ENCODE data around the gene OAF. TPM values are rescaled to one million over a fixed set of nuclear protein-coding genes. Genes with fewer than 3 reads are reported as not detected.
A peak's percentile ranks its signal among the peaks of the same experiment; 100 is the strongest.

Gene OAF
- total and polyA plus RNA-seq, 3 experiments from 2014 or later = 2.6 to 3.4 (median 3.0) TPM

DNA sequence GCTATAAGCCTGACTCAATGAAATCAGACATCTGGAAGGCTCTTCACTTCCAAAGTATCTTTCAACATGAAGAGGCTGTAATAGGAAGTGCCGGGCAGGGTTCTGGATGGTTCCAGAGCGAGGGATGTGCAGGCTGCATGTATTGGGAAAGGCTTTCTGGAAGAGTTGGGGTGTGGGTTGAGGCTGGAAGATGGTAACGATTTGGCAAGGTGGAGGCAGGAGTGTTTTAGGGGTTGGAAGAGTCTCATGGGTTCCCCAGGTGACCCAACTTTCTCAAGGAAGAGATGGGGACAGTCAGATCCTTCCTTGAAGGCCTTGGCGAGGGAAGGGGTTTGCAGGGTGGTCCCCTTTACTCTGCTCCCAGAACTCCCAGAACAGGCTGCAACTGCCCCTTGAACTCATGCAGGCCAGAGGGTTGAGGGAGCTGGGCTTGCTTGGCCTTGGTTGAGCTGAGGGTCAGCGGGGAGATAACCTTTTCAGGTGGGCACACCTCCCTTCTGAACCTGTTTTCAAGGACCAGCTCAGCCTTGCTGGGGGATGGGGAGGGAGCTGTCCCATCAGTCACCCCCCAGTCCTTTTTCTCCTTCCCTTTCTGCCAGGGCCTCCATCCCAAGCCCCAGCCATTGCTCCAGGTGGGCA lies 19.7 kb downstream of the OAF start:
- Histone ChIP-seq H3K27me3 (ENCODE audit: insufficient read depth, low read length, poor library complexity, severe bottlenecking) (no peaks in the 10 kb centered on the region), H3K36me3 (ENCODE audit: insufficient read depth, low read length) (no peaks in the 10 kb centered on the region), H3K9me3 (ENCODE audit: low read length) (no peaks in the 10 kb centered on the region), H3K4me1 (ENCODE audit: insufficient read depth, low read length) (no peaks in the 10 kb centered on the region), H3K4me3 (ENCODE audit: low read length) (no peak overlapping the region), H3K27ac (ENCODE audit: low read depth, low read length) (no peak overlapping the region)
- no peaks in the 10 kb centered on the region for H3K4me1 Mint-ChIP-seq
- H3K4me3 Mint-ChIP-seq = no peak overlapping the region
- ChIA-PET POLR2A (no interaction called here), CTCF (interaction anchor here (1.1 to 1.2 kb wide), 4 partner anchors 39 to 122 kb away, joined by 3 to 4 read pairs (median 4); no protein-coding TSS in a partner anchor)
- peaks cover 3 to 23% of the 10 kb centered on the region in 2 donors for H3K27me3 Mint-ChIP-seq
- H3K36me3 Mint-ChIP-seq = no peaks in the 10 kb centered on the region
- DNase-seq = no peak
- peak overlapping the region in 3 of 8 donors; percentile 9 to 43 (median 26) for H3K27ac Mint-ChIP-seq
- no peaks in the 10 kb centered on the region for H3K9me3 Mint-ChIP-seq

DNA sequence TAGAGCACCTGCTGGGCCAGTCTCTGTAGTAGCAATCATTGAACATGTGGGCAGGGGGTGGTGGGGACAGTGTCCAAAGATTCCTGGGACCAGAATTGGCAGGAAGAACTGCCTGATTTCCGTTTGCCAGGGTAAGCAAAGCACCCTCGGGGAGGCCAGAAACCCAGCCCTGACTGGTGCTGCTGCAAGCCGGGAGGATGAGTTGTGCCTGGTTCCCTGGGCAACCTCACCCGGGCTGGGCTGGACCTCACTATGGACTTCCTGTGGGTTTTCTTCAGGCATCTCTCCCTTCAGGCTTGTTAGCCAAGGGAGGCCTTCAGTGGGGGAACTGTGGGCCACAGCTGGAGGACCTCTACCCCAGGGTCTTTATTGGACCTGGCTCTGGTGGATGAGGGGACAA lies 21.1 kb downstream of the OAF start:
- no peaks in the 10 kb centered on the region for H3K27me3 ChIP-seq (ENCODE audit: insufficient read depth, low read length, poor library complexity, severe bottlenecking)
- H3K27ac ChIP-seq (ENCODE audit: low read depth, low read length) = no peak overlapping the region
- no peak overlapping the region for H3K4me3 ChIP-seq (ENCODE audit: low read length)
- Mint-ChIP-seq H3K4me3 (no peak overlapping the region), H3K9me3 (no peaks in the 10 kb centered on the region), H3K27ac (no peak overlapping the region), H3K27me3 (peaks cover 4 to 31% of the 10 kb centered on the region in 2 donors), H3K36me3 (no peaks in the 10 kb centered on the region), H3K4me1 (no peaks in the 10 kb centered on the region)
- no peaks in the 10 kb centered on the region for H3K36me3 ChIP-seq (ENCODE audit: insufficient read depth, low read length)
- POLR2A ChIA-PET = no interaction called here
- H3K4me1 ChIP-seq (ENCODE audit: insufficient read depth, low read length) = no peaks in the 10 kb centered on the region
- no peaks in the 10 kb centered on the region for H3K9me3 ChIP-seq (ENCODE audit: low read length)
- CTCF ChIA-PET = no interaction called here
- DNase-seq = no peak

DNA sequence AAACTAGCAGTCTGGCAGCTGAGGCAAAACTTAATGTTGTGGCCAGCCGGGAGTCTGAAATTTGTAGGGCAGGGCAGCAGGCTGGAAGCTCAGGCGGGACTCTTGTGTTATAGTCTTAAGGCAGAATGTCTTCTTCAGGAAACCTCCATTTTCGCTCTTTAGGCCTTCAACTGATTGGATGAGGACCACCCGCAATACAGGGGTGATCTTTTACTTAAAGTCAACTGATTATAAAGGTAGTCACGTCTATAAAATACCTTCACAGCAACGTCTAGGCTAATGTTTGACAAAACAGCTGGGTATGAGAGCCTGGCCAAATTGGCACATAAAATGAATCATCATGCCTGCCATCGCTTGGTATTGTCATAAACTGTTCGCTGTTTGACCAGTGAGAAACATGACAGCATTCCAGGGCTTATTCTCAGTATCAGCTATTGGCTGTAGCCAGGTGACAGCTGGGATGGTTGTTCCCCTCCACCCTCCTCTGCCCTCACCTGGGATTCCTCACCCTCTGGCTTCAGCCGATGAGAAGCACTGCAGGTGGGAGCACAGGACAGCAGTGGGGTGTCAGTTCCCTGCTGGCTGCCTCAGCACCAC lies 22.5 kb downstream of the OAF start:
- no peak overlapping the region for H3K27ac ChIP-seq (ENCODE audit: low read depth, low read length)
- ChIA-PET POLR2A (no interaction called here), CTCF (interaction anchor here (5.2 kb wide), 1 partner anchor 70 kb away, joined by 39 read pairs; no protein-coding TSS in a partner anchor)
- Mint-ChIP-seq H3K9me3 (no peaks in the 10 kb centered on the region), H3K4me1 (no peaks in the 10 kb centered on the region), H3K36me3 (no peaks in the 10 kb centered on the region), H3K4me3 (no peak overlapping the region), H3K27me3 (peaks cover 8 to 38% of the 10 kb centered on the region in 2 donors), H3K27ac (no peak overlapping the region)
- no peak for DNase-seq
- H3K4me1 ChIP-seq (ENCODE audit: insufficient read depth, low read length) = no peaks in the 10 kb centered on the region
- H3K36me3 ChIP-seq (ENCODE audit: insufficient read depth, low read length) = no peaks in the 10 kb centered on the region
- no peaks in the 10 kb centered on the region for H3K27me3 ChIP-seq (ENCODE audit: insufficient read depth, low read length, poor library complexity, severe bottlenecking)
- H3K9me3 ChIP-seq (ENCODE audit: low read length) = no peaks in the 10 kb centered on the region
- H3K4me3 ChIP-seq (ENCODE audit: low read length) = no peak overlapping the region

DNA sequence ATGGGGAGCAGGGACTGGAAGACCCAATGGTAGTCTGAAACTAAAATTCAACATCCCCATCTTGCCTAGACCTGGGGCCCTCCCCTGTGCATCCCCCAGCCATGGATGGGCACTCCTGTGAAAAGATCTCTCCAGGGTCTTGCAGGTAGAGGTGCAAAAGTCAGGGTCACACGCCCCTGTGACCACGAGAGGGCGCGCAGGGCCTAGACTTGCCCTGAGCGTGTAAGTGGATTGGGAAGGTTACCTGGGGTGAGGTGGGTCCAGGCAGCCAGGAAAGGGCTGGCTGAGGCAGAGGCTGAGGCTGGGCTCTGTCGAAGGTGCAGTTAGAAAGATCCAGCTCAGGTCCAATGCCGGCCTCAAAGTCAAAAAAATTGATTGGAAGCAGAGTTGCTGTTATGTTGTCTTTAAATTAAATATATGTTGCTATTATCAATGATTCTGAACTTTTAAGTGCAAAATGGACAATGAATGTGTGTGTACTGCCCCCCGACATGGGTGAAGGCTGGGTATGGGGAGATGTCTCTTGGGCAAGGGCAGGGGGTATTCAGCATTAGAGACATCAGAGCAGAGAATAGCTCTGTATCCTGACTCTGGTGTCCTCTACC lies 24.3 kb downstream of the OAF start:
- Mint-ChIP-seq H3K4me1 (peaks cover 0 to 1% (median 0%) of the 10 kb centered on the region in 3 donors), H3K27ac (no peak overlapping the region), H3K27me3 (peaks cover 14 to 50% of the 10 kb centered on the region in 2 donors), H3K36me3 (no peaks in the 10 kb centered on the region), H3K4me3 (no peak overlapping the region), H3K9me3 (no peaks in the 10 kb centered on the region)
- Histone ChIP-seq H3K4me1 (ENCODE audit: insufficient read depth, low read length) (no peaks in the 10 kb centered on the region), H3K36me3 (ENCODE audit: insufficient read depth, low read length) (no peaks in the 10 kb centered on the region), H3K27ac (ENCODE audit: low read depth, low read length) (no peak overlapping the region), H3K27me3 (ENCODE audit: insufficient read depth, low read length, poor library complexity, severe bottlenecking) (peaks cover 8% of the 10 kb centered on the region), H3K4me3 (ENCODE audit: low read length) (no peak overlapping the region), H3K9me3 (ENCODE audit: low read length) (no peaks in the 10 kb centered on the region)
- ChIA-PET POLR2A (no interaction called here), CTCF (interaction anchor here (0.6 to 5.2 kb wide), 4 partner anchors 13 to 68 kb away, joined by 3 to 39 read pairs (median 6); no protein-coding TSS in a partner anchor)
- DNase-seq = peak in 4 of 5 donors; percentile 8 to 56 (median 26)

DNA sequence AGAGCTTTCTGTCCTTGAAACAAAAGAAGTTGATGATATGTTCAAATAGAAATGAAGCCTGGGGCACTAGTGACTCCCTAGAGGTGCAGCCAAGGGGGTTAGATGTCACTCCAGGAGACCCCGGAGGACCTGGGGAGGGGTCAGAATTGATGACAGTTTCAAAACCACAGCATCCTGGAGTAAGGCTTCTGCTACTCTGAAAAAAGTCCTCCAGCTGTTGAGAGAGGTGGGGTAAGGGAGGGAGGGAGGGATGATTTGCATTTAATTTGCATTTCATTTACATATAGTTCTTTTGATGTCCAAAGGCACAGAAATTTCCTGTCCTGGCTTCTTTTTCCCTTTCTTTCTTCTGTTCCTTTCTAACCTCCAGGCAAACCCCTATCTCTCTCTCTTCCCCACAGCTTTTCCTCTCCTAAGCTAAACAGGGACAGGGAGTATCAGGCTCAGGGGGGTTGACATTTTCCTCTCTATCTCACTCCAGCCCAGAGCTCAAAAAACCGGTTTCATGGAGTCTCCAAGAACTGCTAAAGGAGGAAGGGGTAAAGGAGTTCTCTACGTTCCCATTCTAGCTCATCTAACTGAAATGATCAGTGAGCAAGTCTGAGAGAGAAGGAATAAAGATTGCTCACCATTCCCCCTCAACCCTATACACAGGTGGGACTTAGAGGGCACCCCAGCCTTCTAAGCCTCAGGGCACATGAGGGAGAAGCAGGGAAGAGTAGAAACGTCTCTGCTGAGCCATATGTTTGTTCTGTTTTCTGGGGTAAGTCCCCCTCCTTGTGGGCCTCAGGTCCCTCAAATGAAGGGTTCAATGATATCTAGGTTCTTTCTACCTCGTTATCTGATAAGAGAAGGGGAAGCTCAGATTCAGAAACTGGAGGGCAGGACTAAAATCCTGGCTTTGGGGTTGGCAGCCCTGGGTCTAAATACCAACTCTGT lies 25.6 kb downstream of the OAF start:
- CTCF ChIA-PET = interaction anchor here (3.4 to 5.2 kb wide), 2 partner anchors 11 to 67 kb away, joined by 8 to 39 read pairs; no protein-coding TSS in a partner anchor
- peaks cover 20 to 62% of the 10 kb centered on the region in 2 donors for H3K27me3 Mint-ChIP-seq
- peaks cover 0 to 4% (median 0%) of the 10 kb centered on the region in 3 donors for H3K4me1 Mint-ChIP-seq

DNA sequence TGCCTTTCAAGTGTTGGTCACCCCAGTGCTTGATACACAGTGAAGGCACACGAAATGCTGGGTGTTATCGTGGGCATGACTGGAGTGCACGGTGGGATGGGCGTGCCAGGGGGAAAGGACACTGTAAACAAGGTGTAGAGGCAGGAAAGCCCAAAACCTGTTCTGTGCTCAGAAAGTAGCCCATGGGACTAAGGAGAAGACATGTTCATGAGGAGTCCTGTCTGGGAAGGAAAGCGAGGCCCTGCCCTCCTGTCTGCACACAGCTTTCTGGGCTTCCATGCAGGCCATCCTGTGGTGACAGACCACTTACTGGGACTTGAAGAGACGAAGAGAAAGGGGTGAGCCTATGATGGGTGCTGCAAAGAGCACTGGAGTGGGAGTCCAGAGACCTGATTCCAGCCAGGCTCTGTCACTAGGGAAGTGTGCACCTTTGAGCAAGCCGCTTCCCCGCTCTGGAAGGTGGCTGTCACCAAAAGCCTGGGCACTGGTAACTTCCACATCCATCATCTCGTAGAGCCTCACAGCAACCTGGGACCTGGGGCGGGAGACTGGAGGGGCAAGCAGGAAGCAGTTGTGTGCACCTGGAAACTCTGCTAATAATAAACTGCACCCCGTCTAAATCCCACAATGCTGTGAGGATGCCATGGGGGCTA lies 28.3 kb downstream of the OAF start:
- no peak overlapping the region for H3K4me3 Mint-ChIP-seq
- no peak for DNase-seq
- ChIA-PET CTCF (no interaction called here), POLR2A (no interaction called here)
- H3K9me3 Mint-ChIP-seq = no peaks in the 10 kb centered on the region
- no peak overlapping the region for H3K4me3 ChIP-seq (ENCODE audit: low read length)
- no peaks in the 10 kb centered on the region for H3K9me3 ChIP-seq (ENCODE audit: low read length)
- peak overlapping the region in 1 of 8 donors; percentile 85 for H3K27ac Mint-ChIP-seq
- peaks cover 8% of the 10 kb centered on the region for H3K27me3 ChIP-seq (ENCODE audit: insufficient read depth, low read length, poor library complexity, severe bottlenecking)
- no peaks in the 10 kb centered on the region for H3K36me3 Mint-ChIP-seq
- H3K27ac ChIP-seq (ENCODE audit: low read depth, low read length) = no peak overlapping the region
- no peaks in the 10 kb centered on the region for H3K4me1 ChIP-seq (ENCODE audit: insufficient read depth, low read length)
- H3K27me3 Mint-ChIP-seq = peaks cover 32 to 68% of the 10 kb centered on the region in 2 donors
- peaks cover 0 to 4% (median 0%) of the 10 kb centered on the region in 3 donors for H3K4me1 Mint-ChIP-seq
- no peaks in the 10 kb centered on the region for H3K36me3 ChIP-seq (ENCODE audit: insufficient read depth, low read length)

More for the DNA sequence above, 25.6 kb downstream of the OAF start:
- Histone ChIP-seq H3K27me3 (ENCODE audit: insufficient read depth, low read length, poor library complexity, severe bottlenecking) (peaks cover 8% of the 10 kb centered on the region), H3K9me3 (ENCODE audit: low read length) (no peaks in the 10 kb centered on the region), H3K27ac (ENCODE audit: low read depth, low read length) (no peak overlapping the region), H3K4me1 (ENCODE audit: insufficient read depth, low read length) (no peaks in the 10 kb centered on the region), H3K36me3 (ENCODE audit: insufficient read depth, low read length) (no peaks in the 10 kb centered on the region), H3K4me3 (ENCODE audit: low read length) (no peak overlapping the region)
- Mint-ChIP-seq H3K4me3 (no peak overlapping the region), H3K9me3 (no peaks in the 10 kb centered on the region), H3K36me3 (no peaks in the 10 kb centered on the region), H3K27ac (peak overlapping the region in 2 of 8 donors; percentile 24 to 55)
- no peak for DNase-seq
- POLR2A ChIA-PET = no interaction called here

DNA sequence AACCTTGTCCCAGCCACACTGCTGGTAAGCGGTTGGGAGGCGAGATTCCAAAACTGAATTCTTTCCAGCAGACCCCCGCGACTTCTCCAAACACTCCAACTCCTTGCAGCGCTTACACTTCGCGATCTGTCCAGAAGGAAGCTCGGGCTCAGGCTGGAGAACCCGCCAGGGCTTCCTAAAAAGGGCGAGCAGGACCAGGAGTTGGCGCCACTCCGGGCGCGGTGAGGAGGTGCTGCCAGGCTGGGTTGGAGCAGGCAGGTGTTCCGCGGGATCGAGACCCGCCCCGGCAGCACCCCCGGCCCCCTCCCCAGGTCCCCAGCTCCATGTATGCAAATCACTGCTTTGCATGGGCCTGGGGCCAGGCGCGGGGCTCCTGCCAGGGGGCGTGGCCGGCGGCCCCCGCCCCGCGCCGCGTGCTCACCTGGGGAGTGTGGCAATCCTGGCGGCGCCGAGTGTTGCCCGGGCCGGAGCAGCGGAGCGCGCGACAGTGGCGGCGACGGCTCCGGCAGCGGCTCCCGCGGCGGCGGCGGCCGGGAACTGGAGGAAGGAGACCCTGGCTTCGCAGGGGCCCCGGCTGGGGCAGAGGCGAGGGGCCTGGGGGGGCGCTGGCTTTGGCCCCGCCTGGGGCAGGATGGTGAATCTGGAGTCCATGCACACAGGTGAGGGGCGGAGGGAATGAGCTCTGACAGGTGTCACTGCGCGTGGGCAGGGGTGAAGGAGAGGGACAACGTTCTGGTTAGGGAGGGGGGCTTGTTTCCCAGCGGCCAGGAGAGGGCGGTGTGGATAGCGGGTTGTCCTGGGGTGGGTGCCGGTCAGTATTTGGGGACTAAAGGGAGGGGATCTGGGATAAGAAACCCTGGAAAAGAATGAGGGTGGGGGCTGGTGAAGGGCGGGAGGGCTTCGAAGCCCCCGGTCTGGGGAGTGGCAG lies 29.1 kb downstream of the OAF start, which contains the start of gene POU2F3:
TSS of gene POU2F3 (plus strand) at position 428 of the 928 bp plus-strand sequence. CDS start at position 632, 204 bp downstream.
- H3K9me3 Mint-ChIP-seq = no peaks in the 10 kb centered on the region
- no peaks in the 10 kb centered on the region for H3K9me3 ChIP-seq (ENCODE audit: low read length)
- DNase-seq = no peak
- H3K4me1 Mint-ChIP-seq = peaks cover 0 to 4% (median 0%) of the 10 kb centered on the region in 3 donors
- peaks cover 32 to 68% of the 10 kb centered on the region in 2 donors for H3K27me3 Mint-ChIP-seq
- CTCF ChIA-PET = no interaction called here
- H3K27ac ChIP-seq (ENCODE audit: low read depth, low read length) = no peak within 1 kb of the TSS
- H3K4me3 ChIP-seq (ENCODE audit: low read length) = no peak within 1 kb of the TSS
- H3K4me3 Mint-ChIP-seq = no peak within 1 kb of the TSS
- no peaks in the 10 kb centered on the region for H3K36me3 Mint-ChIP-seq
- H3K36me3 ChIP-seq (ENCODE audit: insufficient read depth, low read length) = no peaks in the 10 kb centered on the region
- POLR2A ChIA-PET = no interaction called here
- peaks cover 8% of the 10 kb centered on the region for H3K27me3 ChIP-seq (ENCODE audit: insufficient read depth, low read length, poor library complexity, severe bottlenecking)
- H3K27ac Mint-ChIP-seq = peak within 1 kb of the TSS in 1 of 8 donors; percentile 85
- H3K4me1 ChIP-seq (ENCODE audit: insufficient read depth, low read length) = no peaks in the 10 kb centered on the region
